Loucy (cell line): ENCODE measurements around the gene TLL1.

ENCODE experiments used
- EZH2phosphoT487 ChIP-seq: fragments of 200-600 bp; IDR thresholded peaks from 2 replicates; pipeline ENCODE4 v1.6.1; 2018; ENCODE audit warnings: antibody characterized with exemption, mild to moderate bottlenecking, moderate library complexity, borderline replicate concordance
- TF ChIP-seq, protein P1 (sequence below): fragments of 200-600 bp; sonication (generic); conservative IDR thresholded peaks from 2 replicates; pipeline ENCODE4 v1.5.1; 2014; ENCODE audit warnings: mild to moderate bottlenecking, antibody characterized with exemption, low read length

DNA sequence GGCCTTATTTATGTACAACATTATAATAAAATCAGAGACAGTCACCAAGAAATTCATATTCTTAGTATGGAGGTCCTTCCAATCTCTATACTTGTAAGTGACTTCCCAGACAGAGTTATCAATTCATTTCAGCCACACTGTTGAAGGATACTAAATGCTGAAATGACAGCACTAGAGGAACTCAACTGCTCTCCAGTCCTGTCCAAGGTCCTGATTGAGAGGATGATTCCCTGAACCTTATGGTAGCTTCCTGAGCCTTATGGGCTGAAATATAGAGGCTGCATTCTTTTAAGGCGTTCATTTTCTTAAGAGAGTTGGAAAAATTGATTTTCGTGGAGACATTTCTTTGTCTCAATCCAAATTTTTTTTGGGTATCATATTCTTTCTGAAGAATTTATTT lies 205.9 kb downstream of the TLL1 start:
- TF ChIP-seq, protein P1, sequence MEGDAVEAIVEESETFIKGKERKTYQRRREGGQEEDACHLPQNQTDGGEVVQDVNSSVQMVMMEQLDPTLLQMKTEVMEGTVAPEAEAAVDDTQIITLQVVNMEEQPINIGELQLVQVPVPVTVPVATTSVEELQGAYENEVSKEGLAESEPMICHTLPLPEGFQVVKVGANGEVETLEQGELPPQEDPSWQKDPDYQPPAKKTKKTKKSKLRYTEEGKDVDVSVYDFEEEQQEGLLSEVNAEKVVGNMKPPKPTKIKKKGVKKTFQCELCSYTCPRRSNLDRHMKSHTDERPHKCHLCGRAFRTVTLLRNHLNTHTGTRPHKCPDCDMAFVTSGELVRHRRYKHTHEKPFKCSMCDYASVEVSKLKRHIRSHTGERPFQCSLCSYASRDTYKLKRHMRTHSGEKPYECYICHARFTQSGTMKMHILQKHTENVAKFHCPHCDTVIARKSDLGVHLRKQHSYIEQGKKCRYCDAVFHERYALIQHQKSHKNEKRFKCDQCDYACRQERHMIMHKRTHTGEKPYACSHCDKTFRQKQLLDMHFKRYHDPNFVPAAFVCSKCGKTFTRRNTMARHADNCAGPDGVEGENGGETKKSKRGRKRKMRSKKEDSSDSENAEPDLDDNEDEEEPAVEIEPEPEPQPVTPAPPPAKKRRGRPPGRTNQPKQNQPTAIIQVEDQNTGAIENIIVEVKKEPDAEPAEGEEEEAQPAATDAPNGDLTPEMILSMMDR: no peak
- no peak for TF ChIP-seq EZH2phosphoT487
